Smooth muscle cell (in vitro differentiated cells): ENCODE data around the gene ABCA3. TPM values are rescaled to one million over a fixed set of nuclear protein-coding genes. Genes with fewer than 3 reads are reported as not detected.

Experiments used
- DNase-seq: peaks from one replicate; lab custom pipeline; 2025; ENCODE audit not compliant: unreplicated experiment; lab: John Stamatoyannopoulos, UW
- H2AFZ ChIP-seq: fragments of 200-600 bp; sonication (generic); 2 replicates; pipeline ENCODE4 v1.6.0; 2016; ENCODE audit warnings: antibody characterized with exemption, low read depth, mild to moderate bottlenecking
- H3F3A ChIP-seq: fragments of 200-600 bp; sonication (generic); 2 replicates; pipeline ENCODE4 v1.6.0; 2017; ENCODE audit warnings: antibody characterized with exemption, low read depth
- H3K27ac ChIP-seq: fragments of 200-600 bp; sonication (generic); 2 replicates; pipeline ENCODE4 v1.5.1; 2016; ENCODE audit warnings: low read depth, mild to moderate bottlenecking
- H3K27me3 ChIP-seq: fragments of 200-600 bp; sonication (generic); 2 replicates; pipeline ENCODE4 v1.6.1; 2016; ENCODE audit warnings: low read depth, mild to moderate bottlenecking
- H3K36me3 ChIP-seq: fragments of 200-600 bp; sonication (generic); 2 replicates; pipeline ENCODE4 v1.5.1; 2016; ENCODE audit warnings: low read depth
- H3K4me1 ChIP-seq: fragments of 200-600 bp; sonication (generic); 2 replicates; pipeline ENCODE4 v1.5.1; 2016; ENCODE audit warnings: low read depth
- H3K4me2 ChIP-seq: fragments of 200-600 bp; sonication (generic); 2 replicates; pipeline ENCODE4 v1.6.0; 2016; ENCODE audit warnings: mild to moderate bottlenecking
- H3K4me3 ChIP-seq: fragments of 200-600 bp; sonication (generic); 2 replicates; pipeline ENCODE4 v1.5.1; 2016; ENCODE audit warnings: mild to moderate bottlenecking
- H3K79me2 ChIP-seq: fragments of 200-600 bp; sonication (generic); 2 replicates; pipeline ENCODE4 v1.6.0; 2016; ENCODE audit warnings: low read depth, mild to moderate bottlenecking
- H3K9ac ChIP-seq: fragments of 200-600 bp; sonication (generic); 2 replicates; pipeline ENCODE4 v1.6.0; 2016; ENCODE audit warnings: low read depth
- H3K9me3 ChIP-seq: fragments of 200-600 bp; sonication (generic); replicated peaks from 2 replicates; pipeline ENCODE4 v1.5.1; 2016; ENCODE audit warnings: low read depth
- H4K20me1 ChIP-seq: fragments of 200-600 bp; sonication (generic); 2 replicates; pipeline ENCODE4 v1.6.0; 2016; ENCODE audit warnings: low read depth
- WGBS: methylation state at CpG from one replicate; pipeline ENCODE4 v1.1.7; 2016; ENCODE audit warnings: low lambda C conversion rate; 5-methylcytosine and 5-hydroxymethylcytosine counted together
- polyA plus RNA-seq: library from polyadenylated mRNA; unstranded; fragments of >200 nt; fragmentation: Nextera tagmentation; extraction: Ambion mirVana; gene quantifications from 2 replicates; pipeline ENCODE4 v1.2.1, GENCODE V29; 2016
- total RNA-seq: library from RNA; depleted of rRNA; stranded (reverse); fragments of >200 nt; gene quantifications from 2 replicates; pipeline ENCODE4 v1.2.3, GENCODE V29; 2014
- TF ChIP-seq, protein P1 (sequence below): fragments of 200-600 bp; sonication (generic); IDR thresholded peaks from 2 replicates; pipeline ENCODE4 v1.5.1; 2017; ENCODE audit warnings: borderline replicate concordance, mild to moderate bottlenecking, antibody characterized with exemption; ENCODE audit not compliant: insufficient read depth, poor library complexity, severe bottlenecking

ABCA3 gene
- total and polyA plus RNA-seq, 2 experiments from 2014 or later = 1.4 to 2.2 TPM

- 84% methylated on average over 7 of the region's 7 CpGs for WGBS
- Histone ChIP-seq H2AFZ (no peak overlapping the region), H3K79me2 (no peaks in the 10 kb centered on the region), H4K20me1 (no peaks in the 10 kb centered on the region), H3K36me3 (no peaks in the 10 kb centered on the region), H3K9ac (no peak overlapping the region), H3K27ac (no peak overlapping the region), H3K4me3 (no peak overlapping the region), H3K9me3 (no peaks in the 10 kb centered on the region), H3K27me3 (no peaks in the 10 kb centered on the region), H3K4me1 (no peaks in the 10 kb centered on the region), H3F3A (no peaks in the 10 kb centered on the region), H3K4me2 (no peak overlapping the region)
- DNase-seq = no peak
- TF ChIP-seq, protein P1, sequence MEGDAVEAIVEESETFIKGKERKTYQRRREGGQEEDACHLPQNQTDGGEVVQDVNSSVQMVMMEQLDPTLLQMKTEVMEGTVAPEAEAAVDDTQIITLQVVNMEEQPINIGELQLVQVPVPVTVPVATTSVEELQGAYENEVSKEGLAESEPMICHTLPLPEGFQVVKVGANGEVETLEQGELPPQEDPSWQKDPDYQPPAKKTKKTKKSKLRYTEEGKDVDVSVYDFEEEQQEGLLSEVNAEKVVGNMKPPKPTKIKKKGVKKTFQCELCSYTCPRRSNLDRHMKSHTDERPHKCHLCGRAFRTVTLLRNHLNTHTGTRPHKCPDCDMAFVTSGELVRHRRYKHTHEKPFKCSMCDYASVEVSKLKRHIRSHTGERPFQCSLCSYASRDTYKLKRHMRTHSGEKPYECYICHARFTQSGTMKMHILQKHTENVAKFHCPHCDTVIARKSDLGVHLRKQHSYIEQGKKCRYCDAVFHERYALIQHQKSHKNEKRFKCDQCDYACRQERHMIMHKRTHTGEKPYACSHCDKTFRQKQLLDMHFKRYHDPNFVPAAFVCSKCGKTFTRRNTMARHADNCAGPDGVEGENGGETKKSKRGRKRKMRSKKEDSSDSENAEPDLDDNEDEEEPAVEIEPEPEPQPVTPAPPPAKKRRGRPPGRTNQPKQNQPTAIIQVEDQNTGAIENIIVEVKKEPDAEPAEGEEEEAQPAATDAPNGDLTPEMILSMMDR = no peak
Measured at GRCh38 chr16:2325181-2325580, 15.3 kb downstream of the ABCA3 start.

DNA sequence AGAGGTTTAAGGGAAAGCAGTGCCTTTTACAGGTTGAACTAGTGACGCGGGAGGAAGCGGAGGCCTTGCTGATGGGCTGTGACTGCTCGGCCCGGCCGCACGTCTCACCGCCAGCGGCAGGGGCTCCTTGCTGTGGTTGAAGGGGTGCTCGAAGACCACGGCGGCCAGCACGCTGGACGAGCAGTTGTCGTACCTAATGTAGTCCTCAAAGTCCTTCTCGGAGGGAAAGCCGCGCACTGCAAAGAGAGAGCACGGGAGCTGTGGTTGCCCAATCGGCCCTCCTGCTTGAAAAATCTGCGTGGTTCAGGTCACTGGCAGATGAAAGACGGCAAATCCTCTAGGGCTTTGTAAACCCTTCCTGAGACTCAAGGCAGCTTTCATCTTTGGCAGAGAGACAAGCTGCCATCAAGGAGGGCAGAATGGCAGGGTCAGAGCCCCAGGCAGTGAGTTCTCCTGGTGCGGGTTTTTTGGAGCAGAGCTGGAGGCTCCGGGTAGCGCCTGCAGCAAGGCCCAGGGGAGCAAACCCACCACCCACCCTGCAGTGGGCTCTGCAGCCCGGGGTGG, 16.1 kb downstream of the ABCA3 start:
- Histone ChIP-seq H3K27ac (no peak overlapping the region), H3K79me2 (no peaks in the 10 kb centered on the region), H3F3A (no peaks in the 10 kb centered on the region), H3K27me3 (no peaks in the 10 kb centered on the region), H3K4me3 (no peak overlapping the region), H2AFZ (no peak overlapping the region), H3K9me3 (no peaks in the 10 kb centered on the region), H3K36me3 (no peaks in the 10 kb centered on the region), H4K20me1 (no peaks in the 10 kb centered on the region), H3K4me2 (no peak overlapping the region), H3K9ac (no peak overlapping the region), H3K4me1 (no peaks in the 10 kb centered on the region)
- no peak for DNase-seq
- 94% methylated on average over 26 of the region's 26 CpGs for WGBS
- TF ChIP-seq, protein P1 = no peak

- Histone ChIP-seq H3F3A (no peaks in the 10 kb centered on the region), H3K4me2 (no peak overlapping the region), H3K9me3 (no peaks in the 10 kb centered on the region), H3K9ac (no peak overlapping the region), H4K20me1 (no peaks in the 10 kb centered on the region), H3K27me3 (no peaks in the 10 kb centered on the region), H3K79me2 (no peaks in the 10 kb centered on the region), H3K36me3 (no peaks in the 10 kb centered on the region), H3K4me3 (no peak overlapping the region), H2AFZ (no peak overlapping the region), H3K4me1 (no peaks in the 10 kb centered on the region), H3K27ac (no peak overlapping the region)
- WGBS = 89% methylated on average over 8 of the region's 8 CpGs
- DNase-seq = no peak
- TF ChIP-seq, protein P1 = no peak
Measured at GRCh38 chr16:2323701-2324100, 16.8 kb downstream of the ABCA3 start.

GRCh38 chr16:2319606-2320005, 20.9 kb downstream of the ABCA3 start:
- H3K4me2 ChIP-seq = no peak overlapping the region
- no peak overlapping the region for H3K9ac ChIP-seq
- no peaks in the 10 kb centered on the region for H3K4me1 ChIP-seq
- H3K36me3 ChIP-seq = no peaks in the 10 kb centered on the region
- no peak overlapping the region for H3K4me3 ChIP-seq
- 91% methylated on average over 23 of the region's 23 CpGs for WGBS
- H4K20me1 ChIP-seq = no peaks in the 10 kb centered on the region
- no peaks in the 10 kb centered on the region for H3F3A ChIP-seq
- no peak overlapping the region for H2AFZ ChIP-seq
- no peak overlapping the region for H3K27ac ChIP-seq
- TF ChIP-seq, protein P1 = no peak
- DNase-seq = no peak
- no peaks in the 10 kb centered on the region for H3K27me3 ChIP-seq
- H3K79me2 ChIP-seq = no peaks in the 10 kb centered on the region
- H3K9me3 ChIP-seq = no peaks in the 10 kb centered on the region
